ENCODE data around the gene THBD.

GRCh38 chr20:23097636-23098580 lies 48.4 kb upstream of the THBD start:
- TF ChIP-seq CTCF (conservative IDR thresholded peaks at IDR 0.05; ENCODE audit: low read depth, low read length) (no peak), EZH2phosphoT487 (IDR thresholded peaks at IDR 0.05; ENCODE audit: borderline replicate concordance, low read length) (no peak)
